Measurements from ENCODE around the gene BAHCC1. TPM values are rescaled to one million over a fixed set of nuclear protein-coding genes. Genes with fewer than 3 reads are reported as not detected.
A peak's percentile ranks its signal among the peaks of the same experiment; 100 is the strongest.

Gene BAHCC1
- total and polyA plus RNA-seq, 3 experiments from 2014 or later = not detected

DNA sequence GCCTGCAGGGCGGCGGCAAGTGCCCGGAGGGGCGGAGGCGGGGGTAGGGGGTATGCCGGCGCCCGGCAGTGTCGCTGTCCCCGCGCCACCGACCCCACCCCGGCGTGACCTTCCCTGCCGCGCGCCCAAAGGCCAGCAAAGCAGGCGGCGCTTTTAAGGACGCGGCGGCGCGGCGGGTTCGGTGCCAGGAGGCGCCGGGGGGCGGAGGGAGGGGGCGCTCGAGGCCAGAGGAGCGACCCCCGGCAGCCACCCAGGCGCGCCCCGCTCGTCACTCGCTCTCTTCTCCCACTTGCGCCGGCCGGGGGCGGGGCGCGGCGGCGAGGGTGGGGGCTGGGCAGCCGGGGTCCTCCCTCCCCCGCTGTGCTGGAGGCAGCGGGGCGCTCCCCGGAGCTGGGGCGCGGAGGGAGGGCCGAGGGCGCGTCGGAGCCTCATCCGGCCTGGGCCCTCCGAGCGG is 8.6 kb upstream of the BAHCC1 start:
- peaks cover 45% of the 10 kb centered on the region for H3K27me3 ChIP-seq (ENCODE audit: insufficient read depth, low read length, poor library complexity, severe bottlenecking)
- CTCF ChIA-PET = no interaction called here

DNA sequence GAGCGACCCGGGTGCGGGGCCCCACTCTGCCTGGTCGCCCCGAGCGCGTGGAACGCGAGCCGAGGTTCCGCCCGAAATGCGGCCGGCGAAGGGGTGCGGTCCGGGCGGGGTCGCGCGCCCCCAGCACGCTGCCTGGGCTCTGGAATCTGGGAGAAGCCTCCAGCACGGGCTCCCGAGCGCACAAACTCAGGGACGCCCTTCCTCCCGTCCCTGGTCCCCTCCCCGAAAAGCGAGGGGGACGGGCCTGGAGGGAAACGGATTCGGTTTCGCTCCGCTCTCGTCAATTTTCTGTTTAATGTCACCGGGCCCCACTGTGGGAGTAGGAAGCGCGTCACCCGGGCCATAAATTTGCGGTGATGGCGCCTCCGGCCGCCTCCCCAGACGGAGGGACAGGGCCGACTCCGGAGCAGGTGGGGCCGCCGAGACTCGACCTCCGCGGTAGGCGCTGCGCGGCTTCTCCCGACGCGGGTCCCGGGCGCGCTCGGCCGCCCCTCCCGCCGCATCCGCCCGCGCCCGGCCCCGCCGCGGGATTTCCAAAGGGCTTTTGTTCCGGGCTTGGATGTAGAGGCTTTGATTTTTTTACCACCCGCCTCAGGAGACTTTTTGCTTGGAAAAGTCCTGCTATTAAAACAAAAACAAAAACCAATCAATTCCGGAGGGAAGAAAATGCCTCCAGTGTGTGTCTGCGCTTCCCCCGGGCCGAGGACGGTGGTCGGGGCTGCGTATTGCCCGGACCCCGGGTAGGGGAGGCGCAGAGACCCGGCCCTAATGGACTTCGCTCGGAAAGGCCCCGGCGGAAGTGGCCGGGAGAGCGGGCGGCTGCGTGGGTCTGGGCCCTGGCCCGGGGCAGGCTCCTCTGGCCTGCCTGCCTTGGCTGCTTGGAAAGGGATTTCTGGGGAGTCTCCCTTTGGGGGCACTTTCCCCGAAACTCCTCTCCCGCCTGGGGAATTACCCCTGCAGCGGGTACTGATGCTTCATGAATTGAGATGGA is 7.9 kb upstream of the BAHCC1 start:
- Histone ChIP-seq H3K9me3 (ENCODE audit: low read length) (no peaks in the 10 kb centered on the region), H3K27ac (ENCODE audit: low read depth, low read length) (peak overlapping the region; percentile 54), H3K27me3 (ENCODE audit: insufficient read depth, low read length, poor library complexity, severe bottlenecking) (peaks cover 49% of the 10 kb centered on the region), H3K36me3 (ENCODE audit: insufficient read depth, low read length) (no peaks in the 10 kb centered on the region), H3K4me1 (ENCODE audit: insufficient read depth, low read length) (no peaks in the 10 kb centered on the region), H3K4me3 (ENCODE audit: low read length) (peak overlapping the region; percentile 50)
- ChIA-PET POLR2A (no interaction called here), CTCF (no interaction called here)
- Mint-ChIP-seq H3K4me1 (no peaks in the 10 kb centered on the region), H3K27ac (peak overlapping the region in 1 of 8 donors; percentile 46), H3K9me3 (no peaks in the 10 kb centered on the region), H3K27me3 (peaks cover 39 to 67% of the 10 kb centered on the region in 2 donors), H3K36me3 (no peaks in the 10 kb centered on the region), H3K4me3 (peak overlapping the region; percentile 40 to 71 (median 58))
- DNase-seq = no peak

More for the DNA sequence above, 8.6 kb upstream of the BAHCC1 start:
- H3K4me3 Mint-ChIP-seq = peak overlapping the region in 1 of 7 donors; percentile 74
- H3K36me3 Mint-ChIP-seq = no peaks in the 10 kb centered on the region
- H3K4me3 ChIP-seq (ENCODE audit: low read length) = no peak overlapping the region
- H3K9me3 Mint-ChIP-seq = no peaks in the 10 kb centered on the region
- H3K4me1 Mint-ChIP-seq = no peaks in the 10 kb centered on the region
- H3K9me3 ChIP-seq (ENCODE audit: low read length) = no peaks in the 10 kb centered on the region
- POLR2A ChIA-PET = no interaction called here
- H3K36me3 ChIP-seq (ENCODE audit: insufficient read depth, low read length) = no peaks in the 10 kb centered on the region
- no peak overlapping the region for H3K27ac Mint-ChIP-seq
- no peaks in the 10 kb centered on the region for H3K4me1 ChIP-seq (ENCODE audit: insufficient read depth, low read length)
- DNase-seq = no peak
- peak overlapping the region; percentile 54 for H3K27ac ChIP-seq (ENCODE audit: low read depth, low read length)
- H3K27me3 Mint-ChIP-seq = peaks cover 32 to 59% of the 10 kb centered on the region in 2 donors

DNA sequence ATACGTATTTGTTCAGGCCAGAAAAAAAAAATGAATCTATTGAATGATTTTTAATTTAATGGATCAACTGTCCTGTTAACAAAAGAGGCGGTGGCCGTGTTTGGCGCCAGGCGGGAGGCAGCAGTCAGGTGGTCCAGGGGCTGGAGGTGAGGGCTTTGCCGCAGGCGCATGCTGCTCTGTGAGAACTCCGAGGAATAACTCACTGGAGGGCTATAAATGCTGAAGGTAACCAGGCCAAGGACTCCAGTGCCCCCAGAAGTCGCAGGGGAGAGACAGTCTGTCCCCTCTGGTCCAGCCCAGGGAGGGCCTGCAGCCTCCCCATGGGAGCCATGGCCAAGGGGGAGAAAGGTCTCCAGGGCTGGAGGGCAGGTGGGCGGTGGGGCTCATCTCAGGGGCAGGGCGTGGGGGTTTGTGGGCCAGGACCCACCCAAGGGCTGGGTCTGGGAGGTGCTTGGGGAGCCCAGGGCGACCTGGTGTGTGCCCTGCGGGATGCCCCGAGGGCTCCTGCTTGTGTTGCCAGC is 7.1 kb upstream of the BAHCC1 start:
- ChIA-PET CTCF (no interaction called here), POLR2A (no interaction called here)
- Histone ChIP-seq H3K9me3 (ENCODE audit: low read length) (no peaks in the 10 kb centered on the region), H3K27ac (ENCODE audit: low read depth, low read length) (no peak overlapping the region), H3K4me3 (ENCODE audit: low read length) (no peak overlapping the region), H3K4me1 (ENCODE audit: insufficient read depth, low read length) (no peaks in the 10 kb centered on the region), H3K36me3 (ENCODE audit: insufficient read depth, low read length) (no peaks in the 10 kb centered on the region), H3K27me3 (ENCODE audit: insufficient read depth, low read length, poor library complexity, severe bottlenecking) (peaks cover 54% of the 10 kb centered on the region)
- H3K36me3 Mint-ChIP-seq = no peaks in the 10 kb centered on the region
- peaks cover 44 to 71% of the 10 kb centered on the region in 2 donors for H3K27me3 Mint-ChIP-seq
- H3K9me3 Mint-ChIP-seq = peaks cover 0 to 3% (median 0%) of the 10 kb centered on the region in 5 donors
- H3K4me1 Mint-ChIP-seq = peaks cover 0 to 3% (median 0%) of the 10 kb centered on the region in 3 donors
- peak overlapping the region in 1 of 8 donors; percentile 46 for H3K27ac Mint-ChIP-seq
- no peak for DNase-seq
- H3K4me3 Mint-ChIP-seq = peak overlapping the region in 4 of 7 donors; percentile 27 to 53 (median 41)

DNA sequence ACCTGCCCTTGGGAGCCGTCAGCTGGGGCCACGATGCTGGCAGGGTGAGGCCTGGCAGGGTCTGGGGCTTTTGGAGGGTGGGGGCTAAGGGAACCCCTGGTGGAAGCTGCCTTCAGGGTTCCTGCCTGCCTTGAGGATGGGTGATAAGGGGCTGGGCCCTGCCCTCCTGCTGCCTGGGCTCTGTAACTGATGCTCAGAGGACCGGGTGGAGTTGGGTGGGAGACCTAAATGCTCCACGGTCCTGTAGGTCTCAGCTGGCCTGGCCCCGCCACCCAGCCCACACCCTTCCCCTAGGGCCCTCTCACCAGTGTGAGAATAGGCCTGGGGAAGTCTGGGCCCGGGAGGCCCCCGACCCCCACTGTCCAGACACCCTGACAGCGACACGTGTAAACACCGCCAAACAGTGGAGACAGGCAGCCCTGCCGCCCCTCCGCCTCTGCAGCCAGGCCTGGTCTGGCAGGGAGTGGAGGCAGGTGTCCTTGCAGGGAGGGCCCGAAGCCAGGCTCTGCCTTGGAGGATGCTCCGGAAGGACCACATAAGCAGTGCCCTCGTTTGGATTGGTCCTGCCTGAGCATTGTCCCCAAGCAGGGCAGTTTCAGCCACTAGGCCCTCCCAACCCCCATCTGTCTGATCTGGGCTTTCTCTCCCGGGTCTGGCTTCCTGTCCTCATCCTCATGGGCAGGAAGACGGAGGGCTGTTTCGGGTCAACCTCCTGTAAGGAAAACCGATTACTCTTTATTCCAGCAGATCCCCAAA is 6.5 kb upstream of the BAHCC1 start:
- DNase-seq = no peak
- Mint-ChIP-seq H3K36me3 (no peaks in the 10 kb centered on the region), H3K27ac (no peak overlapping the region), H3K4me1 (peaks cover 0 to 3% (median under 1%) of the 10 kb centered on the region in 3 donors), H3K27me3 (peaks cover 45 to 71% of the 10 kb centered on the region in 2 donors), H3K4me3 (peak overlapping the region in 1 of 7 donors; percentile 14), H3K9me3 (peaks cover 0 to 3% (median 0%) of the 10 kb centered on the region in 5 donors)
- Histone ChIP-seq H3K36me3 (ENCODE audit: insufficient read depth, low read length) (no peaks in the 10 kb centered on the region), H3K9me3 (ENCODE audit: low read length) (no peaks in the 10 kb centered on the region), H3K4me3 (ENCODE audit: low read length) (no peak overlapping the region), H3K27ac (ENCODE audit: low read depth, low read length) (no peak overlapping the region), H3K4me1 (ENCODE audit: insufficient read depth, low read length) (peaks cover 1% of the 10 kb centered on the region), H3K27me3 (ENCODE audit: insufficient read depth, low read length, poor library complexity, severe bottlenecking) (peaks cover 55% of the 10 kb centered on the region)
- POLR2A ChIA-PET = no interaction called here
- CTCF ChIA-PET = no interaction called here

DNA sequence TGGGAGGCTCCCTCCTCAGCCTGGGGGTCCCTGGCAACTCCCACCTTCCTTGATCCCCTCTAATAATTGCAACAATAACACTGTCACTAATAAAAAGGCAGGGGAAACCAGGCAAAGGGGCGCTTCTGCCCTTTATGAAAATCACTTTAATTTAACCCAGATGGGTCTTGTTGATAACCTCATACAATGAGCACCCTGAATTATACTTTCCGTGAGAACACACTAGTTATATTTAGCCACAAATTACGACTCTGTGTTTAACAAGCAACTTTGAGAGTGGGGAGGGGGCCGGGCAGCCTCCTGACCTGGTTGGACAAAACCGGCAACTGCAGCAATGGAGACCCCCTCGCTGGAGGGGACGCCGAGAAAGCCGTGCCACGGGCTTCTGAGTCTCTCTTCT is 5.7 kb upstream of the BAHCC1 start:
- no peak overlapping the region for H3K4me3 ChIP-seq (ENCODE audit: low read length)
- Mint-ChIP-seq H3K27ac (no peak overlapping the region), H3K27me3 (peaks cover 51 to 74% of the 10 kb centered on the region in 2 donors), H3K9me3 (peaks cover 0 to 3% (median 0%) of the 10 kb centered on the region in 5 donors), H3K4me1 (peaks cover 6 to 11% (median 8%) of the 10 kb centered on the region in 3 donors), H3K36me3 (no peaks in the 10 kb centered on the region), H3K4me3 (no peak overlapping the region)
- no peaks in the 10 kb centered on the region for H3K36me3 ChIP-seq (ENCODE audit: insufficient read depth, low read length)
- peaks cover 63% of the 10 kb centered on the region for H3K27me3 ChIP-seq (ENCODE audit: insufficient read depth, low read length, poor library complexity, severe bottlenecking)
- POLR2A ChIA-PET = no interaction called here
- CTCF ChIA-PET = no interaction called here
- no peaks in the 10 kb centered on the region for H3K9me3 ChIP-seq (ENCODE audit: low read length)
- DNase-seq = no peak
- no peak overlapping the region for H3K27ac ChIP-seq (ENCODE audit: low read depth, low read length)
- H3K4me1 ChIP-seq (ENCODE audit: insufficient read depth, low read length) = peaks cover 9% of the 10 kb centered on the region

DNA sequence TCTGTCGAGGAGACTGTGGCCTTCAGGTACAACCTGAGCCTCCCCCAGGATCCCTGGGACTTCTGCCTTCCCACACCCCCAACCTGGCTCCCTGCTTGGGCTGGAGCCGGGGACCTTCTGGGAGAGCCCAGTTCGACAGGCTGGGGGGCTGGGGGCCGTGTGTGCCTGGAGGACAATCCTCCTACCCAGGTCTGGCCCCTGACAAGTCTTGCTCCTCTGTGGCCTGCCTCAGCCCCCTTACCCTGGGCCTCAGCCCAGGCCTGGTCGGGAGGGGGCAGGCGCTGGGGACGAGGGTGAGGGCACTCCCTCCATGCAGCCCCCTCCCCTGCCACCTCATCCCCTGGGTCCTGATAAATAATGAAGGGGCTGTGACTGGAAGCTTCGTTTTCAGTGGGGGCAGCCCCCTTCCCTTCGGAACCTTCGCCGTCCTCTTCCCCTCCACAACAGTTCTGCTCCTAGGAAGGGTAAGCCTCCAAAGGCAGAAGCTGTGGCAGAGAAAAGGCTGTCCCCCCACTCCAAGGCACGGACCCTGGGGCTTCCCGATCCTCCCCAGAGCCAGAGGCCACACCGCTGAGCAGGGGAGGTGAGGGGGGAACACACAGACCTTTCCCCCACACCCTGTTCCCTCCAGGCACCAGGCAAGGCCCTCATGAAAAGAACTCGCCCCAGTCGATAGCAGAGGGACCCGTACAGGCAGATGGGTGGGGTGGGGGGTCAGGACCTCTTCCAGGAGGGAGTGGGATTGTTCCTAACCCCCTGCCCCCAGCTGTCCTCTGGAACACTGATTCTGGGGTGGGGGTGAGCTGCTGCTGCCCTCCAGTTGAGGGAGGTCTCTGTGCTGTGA is 5.0 kb upstream of the BAHCC1 start:
- Mint-ChIP-seq H3K36me3 (no peaks in the 10 kb centered on the region), H3K27me3 (peaks cover 57 to 74% of the 10 kb centered on the region in 2 donors), H3K4me3 (no peak overlapping the region), H3K9me3 (peaks cover 0 to 5% (median 1%) of the 10 kb centered on the region in 5 donors), H3K27ac (peak overlapping the region in 1 of 8 donors; percentile 82), H3K4me1 (peaks cover 9 to 16% (median 15%) of the 10 kb centered on the region in 3 donors)
- H3K27me3 ChIP-seq (ENCODE audit: insufficient read depth, low read length, poor library complexity, severe bottlenecking) = peaks cover 64% of the 10 kb centered on the region
- H3K27ac ChIP-seq (ENCODE audit: low read depth, low read length) = no peak overlapping the region
- no peaks in the 10 kb centered on the region for H3K9me3 ChIP-seq (ENCODE audit: low read length)
- no peak overlapping the region for H3K4me3 ChIP-seq (ENCODE audit: low read length)
- no peaks in the 10 kb centered on the region for H3K36me3 ChIP-seq (ENCODE audit: insufficient read depth, low read length)
- peaks cover 15% of the 10 kb centered on the region for H3K4me1 ChIP-seq (ENCODE audit: insufficient read depth, low read length)
- no peak for DNase-seq
- ChIA-PET POLR2A (no interaction called here), CTCF (no interaction called here)

DNA sequence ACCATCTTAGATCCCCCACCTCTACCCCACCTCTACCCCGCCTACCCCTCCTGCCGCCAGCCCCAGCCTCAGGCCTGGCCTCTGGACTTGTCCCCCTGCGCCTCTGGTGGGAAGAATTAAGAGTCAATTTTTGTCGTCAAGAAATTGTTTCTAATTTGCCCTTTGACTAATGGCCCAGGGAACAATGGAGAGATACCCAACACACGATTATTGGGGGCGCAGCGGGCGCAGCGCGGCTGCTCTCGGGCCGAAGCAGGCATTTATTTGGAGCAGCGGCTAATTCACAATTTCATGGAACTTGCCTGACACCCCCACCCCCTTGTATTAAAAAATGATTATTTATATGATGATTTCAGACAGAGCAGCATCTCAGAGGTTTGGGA is 4.4 kb upstream of the BAHCC1 start:
- ChIA-PET CTCF (no interaction called here), POLR2A (no interaction called here)
- DNase-seq = no peak
- Mint-ChIP-seq H3K36me3 (no peaks in the 10 kb centered on the region), H3K9me3 (peaks cover 0 to 6% (median 2%) of the 10 kb centered on the region in 5 donors), H3K27ac (peak overlapping the region in 1 of 8 donors; percentile 82), H3K4me3 (peak overlapping the region in 1 of 7 donors; percentile 81), H3K27me3 (peaks cover 56 to 73% of the 10 kb centered on the region in 2 donors), H3K4me1 (peaks cover 12 to 18% (median 16%) of the 10 kb centered on the region in 3 donors)
- Histone ChIP-seq H3K36me3 (ENCODE audit: insufficient read depth, low read length) (no peaks in the 10 kb centered on the region), H3K27me3 (ENCODE audit: insufficient read depth, low read length, poor library complexity, severe bottlenecking) (peaks cover 63% of the 10 kb centered on the region), H3K4me1 (ENCODE audit: insufficient read depth, low read length) (peaks cover 19% of the 10 kb centered on the region), H3K4me3 (ENCODE audit: low read length) (no peak overlapping the region), H3K27ac (ENCODE audit: low read depth, low read length) (no peak overlapping the region), H3K9me3 (ENCODE audit: low read length) (no peaks in the 10 kb centered on the region)
